Measurements from ENCODE around the gene KLK5.

Gene KLK5

DNA sequence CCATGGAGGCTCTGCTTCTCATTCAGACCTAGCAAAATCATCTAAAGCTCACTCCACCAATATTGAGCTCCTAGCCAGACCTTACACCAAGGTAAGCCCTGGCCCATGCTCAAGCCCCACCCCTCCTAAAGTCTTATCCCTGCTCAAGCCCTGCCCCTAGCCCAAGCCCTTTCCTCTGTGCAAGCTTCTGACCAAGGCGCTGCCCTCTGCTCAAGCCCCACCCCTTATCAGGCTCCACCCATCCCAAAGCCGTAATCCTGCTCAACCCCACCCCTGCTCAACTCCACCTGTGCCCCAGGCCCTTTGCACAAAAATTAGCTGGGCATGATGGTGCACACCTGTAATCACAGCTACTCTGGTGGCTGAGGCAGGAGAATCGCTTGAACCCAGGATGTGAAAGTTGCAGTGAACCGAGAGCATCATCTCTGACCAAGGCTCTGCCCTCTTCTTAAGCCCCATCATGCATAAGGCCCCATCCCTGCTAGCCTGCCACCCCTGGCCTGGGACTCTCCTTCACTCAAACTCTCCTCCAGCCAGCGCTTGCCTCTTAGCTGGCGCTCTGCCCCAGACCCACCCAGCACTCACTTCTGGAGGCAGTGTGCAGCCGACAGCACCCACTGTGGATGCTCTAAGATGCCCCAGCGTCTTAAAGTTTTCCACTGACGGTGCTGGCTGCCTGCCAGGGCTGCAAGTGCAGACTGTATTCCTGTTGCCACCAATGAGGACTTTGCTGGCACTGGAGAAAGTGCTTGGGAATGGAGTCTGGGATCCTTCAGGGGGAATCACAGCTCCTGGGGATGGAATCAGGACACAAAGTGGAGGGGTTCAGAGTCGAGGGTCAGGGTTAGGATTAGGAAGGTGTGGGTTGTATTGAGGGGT lies 58.1 kb downstream of the KLK5 start:
- TF ChIP-seq, protein P1, sequence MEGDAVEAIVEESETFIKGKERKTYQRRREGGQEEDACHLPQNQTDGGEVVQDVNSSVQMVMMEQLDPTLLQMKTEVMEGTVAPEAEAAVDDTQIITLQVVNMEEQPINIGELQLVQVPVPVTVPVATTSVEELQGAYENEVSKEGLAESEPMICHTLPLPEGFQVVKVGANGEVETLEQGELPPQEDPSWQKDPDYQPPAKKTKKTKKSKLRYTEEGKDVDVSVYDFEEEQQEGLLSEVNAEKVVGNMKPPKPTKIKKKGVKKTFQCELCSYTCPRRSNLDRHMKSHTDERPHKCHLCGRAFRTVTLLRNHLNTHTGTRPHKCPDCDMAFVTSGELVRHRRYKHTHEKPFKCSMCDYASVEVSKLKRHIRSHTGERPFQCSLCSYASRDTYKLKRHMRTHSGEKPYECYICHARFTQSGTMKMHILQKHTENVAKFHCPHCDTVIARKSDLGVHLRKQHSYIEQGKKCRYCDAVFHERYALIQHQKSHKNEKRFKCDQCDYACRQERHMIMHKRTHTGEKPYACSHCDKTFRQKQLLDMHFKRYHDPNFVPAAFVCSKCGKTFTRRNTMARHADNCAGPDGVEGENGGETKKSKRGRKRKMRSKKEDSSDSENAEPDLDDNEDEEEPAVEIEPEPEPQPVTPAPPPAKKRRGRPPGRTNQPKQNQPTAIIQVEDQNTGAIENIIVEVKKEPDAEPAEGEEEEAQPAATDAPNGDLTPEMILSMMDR (IDR thresholded peaks at IDR 0.05) = no peak
